IPS DF 6.9 (cell line): ENCODE measurements around the gene ZNF398.

ENCODE experiments used
- DNase-seq: peaks from one replicate; pipeline ENCODE4 v3.0.0-alpha.2; 2013; ENCODE audit warnings: low read depth, low spot score
- H3K27ac ChIP-seq: one replicate; pipeline ENCODE4 v1.5.1; 2013; ENCODE audit warnings: low read length, control low read depth
- H3K27me3 ChIP-seq: 2 replicates; pipeline ENCODE4 v1.6.1; 2013; ENCODE audit warnings: mild to moderate bottlenecking, low read length; ENCODE audit not compliant: control insufficient read depth, insufficient read depth
- H3K36me3 ChIP-seq: 2 replicates; pipeline ENCODE4 v1.6.1; 2013; ENCODE audit warnings: low read length; ENCODE audit not compliant: control insufficient read depth, insufficient read depth
- H3K4me1 ChIP-seq: 2 replicates; pipeline ENCODE4 v1.6.1; 2013; ENCODE audit warnings: low read length; ENCODE audit not compliant: control insufficient read depth, insufficient read depth
- H3K4me3 ChIP-seq: 2 replicates; pipeline ENCODE4 v1.5.1; 2013; ENCODE audit warnings: mild to moderate bottlenecking, low read length
- H3K9me3 ChIP-seq: 2 replicates; pipeline ENCODE4 v1.6.1; 2013; ENCODE audit warnings: low read length, inconsistent platforms; ENCODE audit not compliant: control insufficient read depth, insufficient read depth
- WGBS: extraction: QIAGEN DNeasy Blood & Tissue Kit; methylation state at CpG from one replicate; pipeline ENCODE4 v1.1.7; 2013; ENCODE audit warnings: mixed read lengths, missing lambda C conversion rate; ENCODE audit not compliant: insufficient read length, insufficient coverage; 5-methylcytosine and 5-hydroxymethylcytosine counted together

Gene ZNF398

GRCh38 chr7:149175150-149175549, 27.9 kb downstream of the ZNF398 start:
- no CpG with 5 or more reads among the region's 2 CpGs for WGBS
- no peaks in the 10 kb centered on the region for H3K4me1 ChIP-seq
- no peak overlapping the region for H3K27ac ChIP-seq
- H3K9me3 ChIP-seq: no peaks in the 10 kb centered on the region
- DNase-seq: no peak
- H3K4me3 ChIP-seq: no peak overlapping the region
- no peaks in the 10 kb centered on the region for H3K27me3 ChIP-seq
- H3K36me3 ChIP-seq: peaks cover 33% of the 10 kb centered on the region

- DNase-seq: no peak
- Histone ChIP-seq H3K27ac (no peak overlapping the region), H3K27me3 (no peaks in the 10 kb centered on the region), H3K4me3 (no peak overlapping the region), H3K9me3 (no peaks in the 10 kb centered on the region), H3K4me1 (no peaks in the 10 kb centered on the region), H3K36me3 (peaks cover 29% of the 10 kb centered on the region)
- WGBS: no CpG with 5 or more reads among the region's 19 CpGs
Measured at GRCh38 chr7:149179241-149179640, 32.0 kb downstream of the ZNF398 start.

GRCh38 chr7:149180722-149181449, 33.6 kb downstream of the ZNF398 start:
- no peak overlapping the region for H3K4me3 ChIP-seq
- no peaks in the 10 kb centered on the region for H3K9me3 ChIP-seq
- H3K27ac ChIP-seq: no peak overlapping the region
- no peaks in the 10 kb centered on the region for H3K4me1 ChIP-seq
- no peak for DNase-seq
- H3K27me3 ChIP-seq: no peaks in the 10 kb centered on the region
- peaks cover 23% of the 10 kb centered on the region for H3K36me3 ChIP-seq

GRCh38 chr7:149181450-149181790, 34.2 kb downstream of the ZNF398 start:
- Histone ChIP-seq H3K9me3 (no peaks in the 10 kb centered on the region), H3K4me3 (no peak overlapping the region), H3K27me3 (no peaks in the 10 kb centered on the region), H3K4me1 (no peaks in the 10 kb centered on the region), H3K27ac (no peak overlapping the region), H3K36me3 (peaks cover 23% of the 10 kb centered on the region)
- no peak for DNase-seq

- no CpG with 5 or more reads among the region's 6 CpGs for WGBS
- no peak overlapping the region for H3K27ac ChIP-seq
- peaks cover 12% of the 10 kb centered on the region for H3K36me3 ChIP-seq
- no peak overlapping the region for H3K4me3 ChIP-seq
- no peaks in the 10 kb centered on the region for H3K27me3 ChIP-seq
- DNase-seq: no peak
- H3K4me1 ChIP-seq: no peaks in the 10 kb centered on the region
- no peaks in the 10 kb centered on the region for H3K9me3 ChIP-seq
Measured at GRCh38 chr7:149184274-149184673, 37.0 kb downstream of the ZNF398 start.

- WGBS: no CpG with 5 or more reads among the region's 2 CpGs
- no peaks in the 10 kb centered on the region for H3K4me1 ChIP-seq
- H3K9me3 ChIP-seq: no peaks in the 10 kb centered on the region
- no peaks in the 10 kb centered on the region for H3K36me3 ChIP-seq
- no peak overlapping the region for H3K4me3 ChIP-seq
- no peak overlapping the region for H3K27ac ChIP-seq
- H3K27me3 ChIP-seq: no peaks in the 10 kb centered on the region
- no peak for DNase-seq
Measured at GRCh38 chr7:149188213-149188612, 41.0 kb downstream of the ZNF398 start.

- Histone ChIP-seq H3K4me1 (no peaks in the 10 kb centered on the region), H3K4me3 (no peak overlapping the region), H3K36me3 (no peaks in the 10 kb centered on the region), H3K27me3 (no peaks in the 10 kb centered on the region), H3K9me3 (no peaks in the 10 kb centered on the region), H3K27ac (no peak overlapping the region)
- DNase-seq: no peak
- WGBS: no CpG with 5 or more reads among the region's 12 CpGs
Measured at GRCh38 chr7:149188637-149189259, 41.5 kb downstream of the ZNF398 start.

- no peaks in the 10 kb centered on the region for H3K36me3 ChIP-seq
- no CpG with 5 or more reads among the region's 5 CpGs for WGBS
- H3K4me1 ChIP-seq: peaks cover 1% of the 10 kb centered on the region
- DNase-seq: no peak
- H3K4me3 ChIP-seq: no peak overlapping the region
- no peak overlapping the region for H3K27ac ChIP-seq
- no peaks in the 10 kb centered on the region for H3K9me3 ChIP-seq
- H3K27me3 ChIP-seq: no peaks in the 10 kb centered on the region
Measured at GRCh38 chr7:149191851-149192250, 44.6 kb downstream of the ZNF398 start.

GRCh38 chr7:149194799-149195179, 47.5 kb downstream of the ZNF398 start:
- Histone ChIP-seq H3K4me1 (peaks cover 1% of the 10 kb centered on the region), H3K27me3 (no peaks in the 10 kb centered on the region), H3K4me3 (no peak overlapping the region; the same call in 1 of the 2 replicates), H3K36me3 (peaks cover 6% of the 10 kb centered on the region; the same call in 1 of the 2 replicates), H3K27ac (no peak overlapping the region), H3K9me3 (no peaks in the 10 kb centered on the region)
- no peak for DNase-seq
- no CpG with 5 or more reads among the region's 4 CpGs for WGBS

GRCh38 chr7:149195180-149196150, 48.2 kb downstream of the ZNF398 start, which contains the start of gene ZNF282:
TSS of gene ZNF282 (plus strand) at chr7:149195546. CDS start at chr7:149195590, 44 bp downstream.
- peak; percentile 58 for DNase-seq
- WGBS: no CpG with 5 or more reads among the region's 97 CpGs
- no peak within 1 kb of the TSS for H3K27ac ChIP-seq
- peaks cover 8% of the 10 kb centered on the region; the same call in 1 of the 2 replicates for H3K36me3 ChIP-seq
- H3K4me3 ChIP-seq: peak within 1 kb of the TSS; percentile 88
- no peaks in the 10 kb centered on the region for H3K9me3 ChIP-seq
- H3K4me1 ChIP-seq: peaks cover 1% of the 10 kb centered on the region
- no peaks in the 10 kb centered on the region for H3K27me3 ChIP-seq
